OCI-LY3 (cell line): ENCODE data around the gene TMEM42.

Experiments
- H2AFZ ChIP-seq: fragments of 200-600, 300-600 bp; shearing (Covaris generic); 2 replicates; pipeline ENCODE4 v1.6.0; 2014; ENCODE audit warnings: antibody characterized with exemption, low read depth, low read length
- H3K27ac ChIP-seq: fragments of 200-600, 300-600 bp; sonication (generic); 2 replicates; pipeline ENCODE4 v1.5.1; 2014; ENCODE audit warnings: mild to moderate bottlenecking, low read length, moderate library complexity, mixed read lengths
- H3K27me3 ChIP-seq: fragments of 200-600, 300-600 bp; sonication (generic); 2 replicates; pipeline ENCODE4 v1.6.1; 2014; ENCODE audit warnings: low read depth, low read length, mixed read lengths
- H3K36me3 ChIP-seq: fragments of 200-600, 300-600 bp; sonication (generic); replicated peaks from 2 replicates; pipeline ENCODE3; 2014; ENCODE audit warnings: low read depth, low read length, mixed read lengths
- H3K4me1 ChIP-seq: fragments of 300-600, 200-600 bp; sonication (generic); 2 replicates; pipeline ENCODE4 v1.6.1; 2014; ENCODE audit warnings: low read length, mixed read lengths
- H3K4me2 ChIP-seq: fragments of 200-600, 300-600 bp; sonication (generic); 2 replicates; pipeline ENCODE4 v1.6.1; 2014; ENCODE audit warnings: low read length, mixed read lengths
- H3K4me3 ChIP-seq: fragments of 300-600, 200-600 bp; sonication (generic); 2 replicates; pipeline ENCODE4 v1.5.1; 2014; ENCODE audit warnings: antibody characterized with exemption, mild to moderate bottlenecking, low read length, moderate library complexity
- H3K79me2 ChIP-seq: fragments of 300-600, 200-600 bp; shearing (Covaris generic); 2 replicates; pipeline ENCODE4 v1.6.1; 2014; ENCODE audit warnings: mild to moderate bottlenecking, low read length, mixed read lengths
- H3K9ac ChIP-seq: fragments of 300-600, 200-600 bp; shearing (Covaris generic); 2 replicates; pipeline ENCODE4 v1.6.0; 2014; ENCODE audit warnings: mild to moderate bottlenecking, low read length, moderate library complexity
- H3K9me3 ChIP-seq: fragments of 200-600, 300-600 bp; shearing (Covaris generic); 2 replicates; pipeline ENCODE4 v1.6.1; 2014; ENCODE audit warnings: low read length, mixed read lengths; ENCODE audit not compliant: insufficient read depth
- H4K20me1 ChIP-seq: fragments of 200-600, 300-600 bp; sonication (generic); 2 replicates; pipeline ENCODE4 v1.6.1; 2016; ENCODE audit warnings: low read length, mixed read lengths; ENCODE audit not compliant: insufficient read depth
- CTCF ChIP-seq: fragments of 200-600, 300-600 bp; sonication (generic); IDR thresholded peaks from 2 replicates; pipeline ENCODE4 v1.5.1; 2014; ENCODE audit warnings: antibody characterized with exemption, low read length, low read depth
- EZH2phosphoT487 ChIP-seq: fragments of 200-600 bp; shearing (Covaris generic); IDR thresholded peaks from 2 replicates; pipeline ENCODE4 v1.6.1; 2018; ENCODE audit warnings: antibody characterized with exemption, mixed run types, low read depth

Gene TMEM42

DNA sequence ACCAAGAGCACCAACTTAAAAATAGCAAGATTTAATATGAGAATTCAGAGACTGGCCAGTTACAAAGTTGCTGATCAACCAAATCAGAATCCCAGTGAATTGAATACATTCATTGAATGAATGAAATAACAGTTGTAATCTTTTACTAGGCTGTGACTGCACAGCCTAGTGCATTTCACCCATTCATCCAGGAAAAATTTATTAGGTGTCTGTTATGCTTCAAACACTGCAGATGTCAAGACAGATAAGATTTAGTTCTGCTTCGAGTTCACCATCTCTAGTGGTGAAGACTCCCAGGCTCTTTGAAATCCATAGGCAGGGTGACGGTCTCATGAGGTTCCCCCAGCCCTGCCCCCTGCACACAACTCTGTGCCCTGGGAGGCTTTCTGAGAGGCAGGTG is 41.6 kb downstream of the TMEM42 start:
- H3K27me3 ChIP-seq = peaks cover 8% of the 10 kb centered on the region; the same call in 1 of the 2 replicates
- H3K4me1 ChIP-seq = peaks cover 4% of the 10 kb centered on the region; the same call in 1 of the 2 replicates
- no peaks in the 10 kb centered on the region for H3K9me3 ChIP-seq
- H3K27ac ChIP-seq = no peak overlapping the region
- no peaks in the 10 kb centered on the region for H3K36me3 ChIP-seq
- no peak overlapping the region for H3K4me2 ChIP-seq
- H2AFZ ChIP-seq = no peak overlapping the region
- no peak for TF ChIP-seq CTCF
- no peak for TF ChIP-seq EZH2phosphoT487
- no peaks in the 10 kb centered on the region for H3K79me2 ChIP-seq
- H3K4me3 ChIP-seq = no peak overlapping the region
- no peaks in the 10 kb centered on the region for H4K20me1 ChIP-seq
- H3K9ac ChIP-seq = no peak overlapping the region

DNA sequence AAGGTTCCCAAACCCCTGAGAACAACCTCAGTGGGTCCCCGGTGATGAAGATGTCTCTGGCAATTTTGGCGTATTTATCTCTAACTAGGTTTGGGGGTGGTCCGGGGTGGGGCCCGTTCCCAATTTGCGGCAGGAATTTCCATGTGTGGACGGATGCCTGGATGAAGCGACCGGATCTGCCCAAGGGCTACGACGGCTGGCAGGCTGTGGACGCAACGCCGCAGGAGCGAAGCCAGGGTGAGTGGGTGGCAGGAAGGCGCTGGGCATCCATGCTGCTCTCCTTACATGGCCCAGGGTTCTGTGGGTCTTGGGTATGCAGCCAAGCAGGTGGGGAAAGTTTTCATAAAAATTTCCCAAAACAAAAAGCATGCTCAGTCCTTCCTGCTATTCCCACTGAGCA is 42.0 kb downstream of the TMEM42 start:
- H3K4me3 ChIP-seq = no peak overlapping the region
- no peak overlapping the region for H3K4me2 ChIP-seq
- peaks cover 8% of the 10 kb centered on the region; the same call in 1 of the 2 replicates for H3K27me3 ChIP-seq
- H3K36me3 ChIP-seq = no peaks in the 10 kb centered on the region
- H3K9ac ChIP-seq = no peak overlapping the region
- H3K9me3 ChIP-seq = no peaks in the 10 kb centered on the region
- H4K20me1 ChIP-seq = no peaks in the 10 kb centered on the region
- H3K27ac ChIP-seq = no peak overlapping the region
- H2AFZ ChIP-seq = no peak overlapping the region
- peaks cover 4% of the 10 kb centered on the region; the same call in 1 of the 2 replicates for H3K4me1 ChIP-seq
- H3K79me2 ChIP-seq = no peaks in the 10 kb centered on the region
- TF ChIP-seq EZH2phosphoT487 (no peak), CTCF (no peak)

DNA sequence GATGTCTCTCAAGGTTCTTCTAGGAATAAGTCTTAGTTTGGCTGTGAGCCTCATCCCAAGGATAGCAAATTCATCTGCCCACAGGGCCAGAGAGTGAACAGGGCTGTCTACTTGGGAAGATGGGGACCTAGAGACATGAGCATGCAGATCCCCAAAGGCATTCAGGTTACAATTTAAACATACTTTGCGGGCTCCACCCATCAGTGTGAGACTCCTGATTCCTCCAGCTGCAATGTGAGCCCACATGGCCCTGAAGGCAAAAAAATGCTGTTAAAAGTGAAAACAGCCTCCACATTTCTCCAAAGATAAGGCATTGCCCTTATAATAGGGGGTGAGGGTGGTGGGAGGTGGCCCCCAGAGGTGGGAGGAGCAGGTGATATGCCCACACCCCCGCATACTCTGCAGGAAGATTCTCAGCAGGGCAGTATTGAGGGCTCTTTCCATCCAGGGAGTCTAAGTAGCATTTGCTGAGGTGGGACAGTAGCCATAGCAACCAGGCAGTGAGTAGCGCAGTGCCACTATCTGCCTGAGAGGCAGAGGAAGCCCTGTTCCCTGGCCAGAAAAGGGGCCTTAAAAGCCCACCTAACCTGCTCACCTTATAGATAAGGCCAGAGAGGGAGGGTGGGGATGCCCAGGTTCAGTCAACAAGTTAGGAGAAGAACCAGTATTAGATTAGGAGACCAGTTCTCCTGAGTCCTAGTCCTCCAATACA is 43.9 kb downstream of the TMEM42 start:
- H2AFZ ChIP-seq = no peak overlapping the region
- H3K27ac ChIP-seq = no peak overlapping the region
- H3K4me2 ChIP-seq = no peak overlapping the region
- H3K4me3 ChIP-seq = no peak overlapping the region
- TF ChIP-seq CTCF (no peak), EZH2phosphoT487 (no peak)
- H3K4me1 ChIP-seq = peaks cover 4% of the 10 kb centered on the region; the same call in 1 of the 2 replicates
- H4K20me1 ChIP-seq = no peaks in the 10 kb centered on the region
- H3K9me3 ChIP-seq = no peaks in the 10 kb centered on the region
- H3K27me3 ChIP-seq = peaks cover 8% of the 10 kb centered on the region; the same call in 1 of the 2 replicates
- H3K36me3 ChIP-seq = no peaks in the 10 kb centered on the region
- H3K9ac ChIP-seq = no peak overlapping the region
- H3K79me2 ChIP-seq = no peaks in the 10 kb centered on the region

- H3K27ac ChIP-seq = no peak overlapping the region
- H3K9ac ChIP-seq = no peak overlapping the region
- no peak overlapping the region for H3K4me2 ChIP-seq
- H2AFZ ChIP-seq = no peak overlapping the region
- H3K4me1 ChIP-seq = peaks cover 4% of the 10 kb centered on the region; the same call in 1 of the 2 replicates
- TF ChIP-seq CTCF = no peak
- no peak for TF ChIP-seq EZH2phosphoT487
- no peak overlapping the region for H3K4me3 ChIP-seq
- H4K20me1 ChIP-seq = no peaks in the 10 kb centered on the region
- no peaks in the 10 kb centered on the region for H3K79me2 ChIP-seq
- H3K9me3 ChIP-seq = no peaks in the 10 kb centered on the region
- no peaks in the 10 kb centered on the region for H3K36me3 ChIP-seq
- peaks cover 5% of the 10 kb centered on the region; the same call in 1 of the 2 replicates for H3K27me3 ChIP-seq
These were observed 45.3 kb downstream of the TMEM42 start for GRCh38 chr3:44906997-44907396.
